WI38 (cell line): Measurements from ENCODE around the gene CNDP1.

Experiments used
- H3K4me3 ChIP-seq: 2 replicates; pipeline ENCODE4 v1.5.1; 2011; ENCODE audit warnings: low read depth, mild to moderate bottlenecking, control low read depth, low read length
- TF ChIP-seq, protein P1 (sequence below): IDR thresholded peaks from 2 replicates; pipeline ENCODE4 v1.5.1; 2012; ENCODE audit warnings: low read depth, mild to moderate bottlenecking, control low read depth, low read length

Gene CNDP1

DNA sequence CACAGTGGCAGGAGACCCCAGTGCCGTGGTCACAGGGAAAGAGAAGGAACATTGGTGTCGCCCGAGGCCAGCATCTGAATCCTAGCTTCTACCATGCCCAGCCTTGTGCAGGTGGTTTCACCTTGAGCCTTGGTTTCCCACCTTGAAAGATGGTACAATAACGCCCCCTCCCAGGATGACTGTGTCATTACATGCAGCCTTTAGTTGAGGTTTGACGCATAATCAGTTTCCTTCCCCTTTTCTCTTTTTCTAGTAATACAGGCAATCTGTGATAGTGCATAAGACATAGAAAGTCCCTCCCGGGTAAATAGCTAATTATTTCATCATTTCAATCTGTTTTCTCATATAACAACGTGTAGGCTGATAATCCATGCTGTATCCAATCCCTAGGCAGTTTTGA, 33.5 kb downstream of the CNDP1 start:
- TF ChIP-seq, protein P1, sequence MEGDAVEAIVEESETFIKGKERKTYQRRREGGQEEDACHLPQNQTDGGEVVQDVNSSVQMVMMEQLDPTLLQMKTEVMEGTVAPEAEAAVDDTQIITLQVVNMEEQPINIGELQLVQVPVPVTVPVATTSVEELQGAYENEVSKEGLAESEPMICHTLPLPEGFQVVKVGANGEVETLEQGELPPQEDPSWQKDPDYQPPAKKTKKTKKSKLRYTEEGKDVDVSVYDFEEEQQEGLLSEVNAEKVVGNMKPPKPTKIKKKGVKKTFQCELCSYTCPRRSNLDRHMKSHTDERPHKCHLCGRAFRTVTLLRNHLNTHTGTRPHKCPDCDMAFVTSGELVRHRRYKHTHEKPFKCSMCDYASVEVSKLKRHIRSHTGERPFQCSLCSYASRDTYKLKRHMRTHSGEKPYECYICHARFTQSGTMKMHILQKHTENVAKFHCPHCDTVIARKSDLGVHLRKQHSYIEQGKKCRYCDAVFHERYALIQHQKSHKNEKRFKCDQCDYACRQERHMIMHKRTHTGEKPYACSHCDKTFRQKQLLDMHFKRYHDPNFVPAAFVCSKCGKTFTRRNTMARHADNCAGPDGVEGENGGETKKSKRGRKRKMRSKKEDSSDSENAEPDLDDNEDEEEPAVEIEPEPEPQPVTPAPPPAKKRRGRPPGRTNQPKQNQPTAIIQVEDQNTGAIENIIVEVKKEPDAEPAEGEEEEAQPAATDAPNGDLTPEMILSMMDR: no peak
- H3K4me3 ChIP-seq: no peak overlapping the region

GRCh38 chr18:74569401-74569800, 35.1 kb downstream of the CNDP1 start:
- TF ChIP-seq, protein P1: no peak
- no peak overlapping the region for H3K4me3 ChIP-seq

- TF ChIP-seq, protein P1: no peak
- no peak overlapping the region for H3K4me3 ChIP-seq
Observed at GRCh38 chr18:74570266-74570665, 36.0 kb downstream of the CNDP1 start.

GRCh38 chr18:74571895-74572680, 37.8 kb downstream of the CNDP1 start:
- no peak overlapping the region for H3K4me3 ChIP-seq
- TF ChIP-seq, protein P1: no peak

DNA sequence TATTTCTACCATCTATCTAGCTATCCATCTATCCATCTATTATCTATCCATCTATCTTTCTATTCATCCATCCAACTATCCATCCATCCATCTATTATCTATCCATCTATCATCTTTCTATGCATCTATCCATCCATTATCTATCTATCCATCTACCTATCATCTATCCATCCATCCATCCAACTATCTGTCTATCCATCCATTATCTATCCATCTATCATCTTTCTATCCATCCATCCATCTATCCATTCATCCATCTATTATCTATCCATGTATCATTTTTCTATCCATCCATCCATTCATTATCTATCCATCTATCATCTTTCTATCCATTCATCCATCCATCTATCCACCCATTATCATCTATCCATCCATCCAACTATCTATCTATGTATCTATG, 38.8 kb downstream of the CNDP1 start:
- H3K4me3 ChIP-seq: no peak overlapping the region
- TF ChIP-seq, protein P1: no peak

DNA sequence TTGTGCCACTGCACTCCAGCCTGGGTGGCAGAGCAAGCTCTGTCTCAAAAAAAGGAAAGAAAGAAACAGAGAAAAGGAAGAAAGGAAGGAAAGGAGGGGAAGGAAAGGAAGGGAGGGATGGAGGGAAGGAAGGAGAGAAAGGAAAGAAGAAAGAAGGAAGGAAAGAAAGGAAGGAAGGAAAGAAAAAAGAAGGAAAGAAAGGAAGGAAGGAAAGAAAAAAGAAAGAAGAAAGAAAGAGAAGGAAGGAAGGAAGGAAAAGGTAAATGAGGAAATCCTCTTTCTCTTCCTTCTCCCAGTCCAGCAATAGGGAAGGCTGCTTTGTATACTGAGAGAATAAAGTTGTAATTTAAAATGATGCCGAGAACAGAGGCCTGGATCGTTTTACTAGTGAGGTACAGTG, 40.6 kb downstream of the CNDP1 start:
- H3K4me3 ChIP-seq: no peak overlapping the region
- TF ChIP-seq, protein P1: no peak

DNA sequence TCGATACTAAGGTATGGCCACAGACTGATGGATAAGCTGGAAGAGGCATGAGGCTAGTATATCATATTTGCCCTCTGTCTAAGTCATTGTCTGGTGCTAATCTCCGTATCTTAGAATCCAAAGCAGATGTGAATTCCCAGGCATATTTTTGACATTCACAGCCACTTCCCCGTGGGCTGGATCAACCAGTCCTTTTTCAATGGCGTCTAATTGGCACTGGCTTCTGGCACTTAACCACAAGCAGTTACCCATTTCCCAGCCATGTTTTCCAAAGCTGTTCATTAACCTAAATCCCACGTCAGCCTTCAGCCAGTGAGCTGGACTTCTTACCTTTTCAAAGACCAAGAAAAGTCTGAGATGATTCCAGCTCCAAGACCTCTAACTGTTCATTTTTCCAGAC, 42.7 kb downstream of the CNDP1 start:
- H3K4me3 ChIP-seq: no peak overlapping the region
- TF ChIP-seq, protein P1: no peak
